CD14-positive monocyte (primary cell): ENCODE results near the gene KIAA0513. TPM values are rescaled to one million over a fixed set of nuclear protein-coding genes. Genes with fewer than 3 reads are reported as not detected.

Experiments
- DNase-seq, 3 donors: peaks; one replicate each; pipeline ENCODE4 v3.0.0-alpha.2; 2011 to 2022
- H2AFZ ChIP-seq: 2 replicates; pipeline ENCODE4 v1.6.0; 2012; ENCODE audit warnings: mild to moderate bottlenecking, low read depth, low read length, inconsistent platforms; ENCODE audit not compliant: insufficient read depth, poor library complexity, severe bottlenecking
- H3K27ac ChIP-seq, 2 donors: 1 replicate in 1 of 2; 2 replicates in 1 of 2; pipeline ENCODE4 v1.5.1; 2012 to 2013; ENCODE audit warnings: low read length in 2 of 2, control low read depth in 1 of 2, inconsistent platforms in 1 of 2, low read depth in 1 of 2, mild to moderate bottlenecking in 1 of 2
- H3K27me3 ChIP-seq, 2 donors: one replicate each; pipeline versions ENCODE4 v1.6.0 to v1.6.1; 2011 to 2013; ENCODE audit warnings: low read length in 2 of 2; ENCODE audit not compliant: control insufficient read depth in 2 of 2, insufficient read depth in 2 of 2
- H3K36me3 ChIP-seq, 2 donors: replicated peaks in 1 of 2; 1 replicate in 1 of 2; 2 replicates in 1 of 2; pipeline versions ENCODE4 v1.5.1 to v1.6.1; 2012 to 2013; ENCODE audit warnings: low read length in 2 of 2, control low read depth in 1 of 2, inconsistent platforms in 1 of 2, mild to moderate bottlenecking in 1 of 2; ENCODE audit not compliant: insufficient read depth in 2 of 2, control insufficient read depth in 1 of 2
- H3K4me1 ChIP-seq, 2 donors: 1 replicate in 1 of 2; 2 replicates in 1 of 2; pipeline versions ENCODE4 v1.5.1 to v1.6.1; 2012 to 2013; ENCODE audit warnings: low read length in 2 of 2, control low read depth in 1 of 2, inconsistent platforms in 1 of 2, mild to moderate bottlenecking in 1 of 2, moderate library complexity in 1 of 2; ENCODE audit not compliant: insufficient read depth in 2 of 2, control insufficient read depth in 1 of 2
- H3K4me2 ChIP-seq: replicated peaks from 2 replicates; pipeline ENCODE3; 2012; ENCODE audit warnings: low read length, moderate library complexity, mild to moderate bottlenecking; ENCODE audit not compliant: poor library complexity, severe bottlenecking; ENCODE audit errors: extremely low read depth
- H3K4me3 ChIP-seq, 3 experiments: fragments of 200-600 bp in 1 of 3; sonication (generic) in 1 of 3; replicated peaks in 1 of 3; 1 replicate in 2 of 3; 2 replicates in 1 of 3; pipeline ENCODE4 v1.5.1; 2011 to 2013; ENCODE audit warnings: low read length in 3 of 3, mild to moderate bottlenecking in 3 of 3, control low read depth in 2 of 3, low read depth in 2 of 3, inconsistent platforms in 1 of 3, moderate library complexity in 1 of 3
- H3K79me2 ChIP-seq: 2 replicates; pipeline ENCODE4 v1.6.0; 2012; ENCODE audit warnings: mild to moderate bottlenecking, control low read depth, inconsistent platforms, low read length, moderate library complexity; ENCODE audit not compliant: insufficient read depth
- H3K9ac ChIP-seq: 2 replicates; pipeline ENCODE4 v1.6.0; 2017; ENCODE audit warnings: low read length, mild to moderate bottlenecking; ENCODE audit not compliant: insufficient read depth, poor library complexity, severe bottlenecking
- H3K9me3 ChIP-seq, 2 donors: replicated peaks in 1 of 2; 1 replicate in 1 of 2; 2 replicates in 1 of 2; pipeline versions ENCODE4 v1.5.1 to v1.6.1; 2012 to 2013; ENCODE audit warnings: low read length in 2 of 2, control low read depth in 1 of 2; ENCODE audit not compliant: control insufficient read depth in 1 of 2, insufficient read depth in 1 of 2
- H4K20me1 ChIP-seq: 2 replicates; pipeline ENCODE4 v1.6.0; 2012; ENCODE audit warnings: mild to moderate bottlenecking, low read length, control low read depth, moderate library complexity; ENCODE audit not compliant: insufficient read depth
- H3K27ac Mint-ChIP-seq, 7 donors: one replicate each; pipeline ENCODE4 v1.8.0; 2020; ENCODE audit warnings: mild to moderate bottlenecking in 7 of 7, mixed read lengths in 7 of 7, moderate library complexity in 6 of 7, inconsistent platforms in 2 of 7
- H3K27me3 Mint-ChIP-seq, 3 donors: one replicate each; pipeline ENCODE4 v1.8.0; 2021 to 2022; ENCODE audit warnings: low read depth in 3 of 3, mild to moderate bottlenecking in 3 of 3, mixed read lengths in 3 of 3, moderate library complexity in 3 of 3, inconsistent platforms in 1 of 3
- H3K36me3 Mint-ChIP-seq, 2 donors: one replicate each; pipeline ENCODE4 v1.8.0; 2020; ENCODE audit warnings: mixed read lengths in 2 of 2, inconsistent platforms in 1 of 2, mild to moderate bottlenecking in 1 of 2
- H3K4me1 Mint-ChIP-seq: one replicate; pipeline ENCODE4 v1.8.0; 2020; ENCODE audit warnings: mild to moderate bottlenecking, mixed read lengths
- H3K4me3 Mint-ChIP-seq, 2 donors: one replicate each; pipeline ENCODE4 v1.8.0; 2020; ENCODE audit warnings: mild to moderate bottlenecking in 2 of 2, mixed read lengths in 2 of 2, moderate library complexity in 1 of 2
- H3K9me3 Mint-ChIP-seq, 7 donors: one replicate each; pipeline ENCODE4 v1.8.0; 2020 to 2022; ENCODE audit warnings: mixed read lengths in 7 of 7, mild to moderate bottlenecking in 6 of 7, moderate library complexity in 6 of 7, inconsistent platforms in 2 of 7
- CTCF ChIP-seq: fragments of 200-600 bp; IDR thresholded peaks from one replicate; pipeline ENCODE4 v1.8.0; 2022; ENCODE audit warnings: antibody characterized with exemption, mild to moderate bottlenecking
- WGBS: methylation state at CpG from one replicate; pipeline ENCODE4 v1.1.5; 2013; ENCODE audit warnings: missing lambda C conversion rate; ENCODE audit not compliant: insufficient coverage; 5-methylcytosine and 5-hydroxymethylcytosine counted together
- intact Hi-C, 2 donors: fragments of 100-400 bp; cut with micrococcal nuclease; formaldehyde crosslinking; loops; one replicate each; pipeline versions ENCODE4 v1.15.0 to v1.15.1; 2023
- polyA plus RNA-seq, 3 donors: library from polyadenylated mRNA; depleted of rRNA in 1 of 3; unstranded in 2 of 3; stranded (reverse) in 1 of 3; fragments of 300-500 nt in 2 of 3; fragments of >200 nt in 1 of 3; fragmentation: Illumina TruSeq in 2 of 3; gene quantifications; 1 replicate in 2 of 3; 2 replicates in 1 of 3; pipeline ENCODE4 v1.2.3, GENCODE V29; 2012 to 2021

Gene KIAA0513
- polyA plus RNA-seq, 3 donors = 21.4 to 77.5 (median 32.7) TPM

- intact Hi-C loops = no loop called here
- Histone ChIP-seq H3K27me3 (peaks cover 0 to 9% of the 10 kb centered on the region in 2 donors), H3K36me3 (no peaks in the 10 kb centered on the region), H2AFZ (no peak overlapping the region), H3K9ac (no peak overlapping the region), H3K27ac (no peak overlapping the region), H3K79me2 (no peaks in the 10 kb centered on the region), H3K4me2 (no peak overlapping the region), H3K4me3 (no peak overlapping the region), H3K9me3 (peaks cover 0 to 3% of the 10 kb centered on the region in 2 donors), H3K4me1 (no peaks in the 10 kb centered on the region), H4K20me1 (no peaks in the 10 kb centered on the region)
- TF ChIP-seq CTCF = no peak
- no peak overlapping the region for H3K4me3 Mint-ChIP-seq
- H3K9me3 Mint-ChIP-seq = no peaks in the 10 kb centered on the region
- 83% methylated on average over 7 of the region's 20 CpGs for WGBS
- DNase-seq = no peak
- H3K27me3 Mint-ChIP-seq = peaks cover 12 to 24% (median 17%) of the 10 kb centered on the region in 3 donors
- peak overlapping the region in 1 of 7 donors; percentile 50 for H3K27ac Mint-ChIP-seq
- no peaks in the 10 kb centered on the region for H3K4me1 Mint-ChIP-seq
- no peaks in the 10 kb centered on the region for H3K36me3 Mint-ChIP-seq
Observed at GRCh38 chr16:85126705-85127378, 99.2 kb downstream of the KIAA0513 start.

- TF ChIP-seq CTCF = no peak
- DNase-seq = no peak
- H3K27me3 ChIP-seq = peaks cover 0 to 9% of the 10 kb centered on the region in 2 donors
- H3K9ac ChIP-seq = no peak overlapping the region
- H3K4me1 ChIP-seq = no peaks in the 10 kb centered on the region
- no peak overlapping the region for H2AFZ ChIP-seq
- 94% methylated on average over 2 of the region's 3 CpGs for WGBS
- Mint-ChIP-seq H3K36me3 (no peaks in the 10 kb centered on the region), H3K4me1 (no peaks in the 10 kb centered on the region), H3K4me3 (peak overlapping the region in 1 of 2 donors; percentile 14), H3K27me3 (peaks cover 10 to 24% (median 17%) of the 10 kb centered on the region in 3 donors), H3K9me3 (no peaks in the 10 kb centered on the region), H3K27ac (no peak overlapping the region)
- no peak overlapping the region for H3K27ac ChIP-seq
- H3K36me3 ChIP-seq = no peaks in the 10 kb centered on the region
- no peak overlapping the region for H3K4me3 ChIP-seq
- no peaks in the 10 kb centered on the region for H4K20me1 ChIP-seq
- H3K9me3 ChIP-seq = peaks cover 0 to 3% of the 10 kb centered on the region in 2 donors
- intact Hi-C loops = no loop called here
- no peaks in the 10 kb centered on the region for H3K79me2 ChIP-seq
- H3K4me2 ChIP-seq = no peak overlapping the region
Observed at GRCh38 chr16:85127379-85127723, 99.8 kb downstream of the KIAA0513 start.
